MM.1S (cell line): ENCODE measurements around the gene CEL.

Experiments
- CTCF ChIP-seq: fragments of 300-600 bp; sonication (generic); IDR thresholded peaks from 2 replicates; pipeline ENCODE4 v1.5.1; 2016; ENCODE audit warnings: antibody characterized with exemption, low read length, mixed read lengths
- EZH2 ChIP-seq: fragments of 300-600 bp; sonication (generic); optimal IDR thresholded peaks from 2 replicates; pipeline ENCODE3; 2017; ENCODE audit warnings: low read depth, mild to moderate bottlenecking, antibody characterized with exemption, low read length, mixed read lengths
- EZH2phosphoT487 ChIP-seq: fragments of 300-600 bp; sonication (generic); IDR thresholded peaks from 2 replicates; pipeline ENCODE4 v1.6.1; 2018; ENCODE audit warnings: antibody characterized with exemption, low read length

DNA sequence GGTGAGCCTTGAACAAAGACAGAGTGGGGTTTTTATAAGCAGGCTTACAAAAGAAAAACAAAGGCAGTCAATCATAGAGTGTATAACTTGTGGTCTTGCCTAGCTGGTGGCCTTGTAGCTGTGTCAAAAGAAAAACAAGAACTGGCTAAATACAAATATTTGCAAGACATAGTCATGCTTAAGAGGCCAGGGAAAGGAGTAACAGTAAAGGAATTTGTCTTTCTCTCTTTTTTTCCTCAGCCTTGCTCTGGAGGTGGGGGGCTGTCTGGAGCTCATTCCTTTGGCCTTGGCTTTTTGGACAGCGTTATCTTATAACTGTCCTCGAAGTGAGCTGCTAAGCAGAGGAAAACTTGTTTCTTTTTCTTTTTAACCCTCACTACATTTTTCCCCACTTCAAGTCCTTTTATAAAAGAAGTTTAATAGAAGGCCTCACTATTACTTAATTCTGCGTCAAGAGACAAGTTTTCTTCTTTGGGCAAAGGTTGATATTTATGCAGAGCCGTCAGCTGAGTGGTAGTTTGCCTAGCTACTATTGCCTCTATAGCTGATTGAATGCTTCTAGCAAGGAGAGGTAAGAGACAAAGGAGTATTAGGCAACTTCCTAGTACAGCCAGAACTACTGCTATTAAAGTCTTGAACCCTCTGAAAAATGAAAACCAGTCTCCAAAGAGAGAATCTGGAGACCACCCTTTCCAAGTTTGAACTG is 14.3 kb downstream of the CEL start:
- TF ChIP-seq CTCF (no peak), EZH2phosphoT487 (no peak), EZH2 (no peak)
